ENCODE results near the gene KIAA1755. TPM values are rescaled to one million over a fixed set of nuclear protein-coding genes. Genes with fewer than 3 reads are reported as not detected.
A peak's percentile ranks its signal among the peaks of the same experiment; 100 is the strongest.
"Not testable (repeated sequence)": the region's sequence is repeated elsewhere in the genome, so short reads cannot be mapped to it uniquely, and the experiment has no call there.

KIAA1755 gene
- total RNA-seq, 1 experiment from 2014 or later: not detected

GRCh38 chr20:38252292-38253288 is 7.9 kb downstream of the KIAA1755 start:
- Histone ChIP-seq H3K4me1 (ENCODE audit: low read length) (no peaks in the 10 kb centered on the region), H3K79me2 (ENCODE audit: low read length) (no peaks in the 10 kb centered on the region), H3K9ac (ENCODE audit: low read length) (no peak overlapping the region), H3K27me3 (ENCODE audit: low read length) (no peaks in the 10 kb centered on the region), H3K36me3 (ENCODE audit: insufficient read depth, low read length) (no peaks in the 10 kb centered on the region), H4K20me1 (ENCODE audit: insufficient read depth, low read depth, low read length) (no peaks in the 10 kb centered on the region), H2AFZ (ENCODE audit: low read length) (no peak overlapping the region), H3K4me2 (ENCODE audit: low read depth, low read length, poor library complexity, severe bottlenecking) (no peak overlapping the region), H3K9me3 (ENCODE audit: low read length) (no peaks in the 10 kb centered on the region), H3K9me2 (replicated peaks; ENCODE audit: insufficient read depth, low read length) (no peaks in the 10 kb centered on the region), H3K4me3 (ENCODE audit: low read length) (no peak overlapping the region), H3K27ac (ENCODE audit: low read length) (no peak overlapping the region)
- DNase-seq: no peak

GRCh38 chr20:38251441-38251840 is 9.1 kb downstream of the KIAA1755 start:
- H3K9ac ChIP-seq (ENCODE audit: low read length); H3K9me3 ChIP-seq (ENCODE audit: low read length); H3K79me2 ChIP-seq (ENCODE audit: low read length); H2AFZ ChIP-seq (ENCODE audit: low read length); H4K20me1 ChIP-seq (ENCODE audit: insufficient read depth, low read depth, low read length); H3K9me2 ChIP-seq (replicated peaks; ENCODE audit: insufficient read depth, low read length); H3K4me2 ChIP-seq (ENCODE audit: low read depth, low read length, poor library complexity, severe bottlenecking); H3K27me3 ChIP-seq (ENCODE audit: low read length); DNase-seq; H3K27ac ChIP-seq (ENCODE audit: low read length); H3K4me1 ChIP-seq (ENCODE audit: low read length); H3K4me3 ChIP-seq (ENCODE audit: low read length); H3K36me3 ChIP-seq (ENCODE audit: insufficient read depth, low read length): not testable (repeated sequence)

- H2AFZ ChIP-seq (ENCODE audit: low read length): no peak overlapping the region
- H3K79me2 ChIP-seq (ENCODE audit: low read length): no peaks in the 10 kb centered on the region
- no peaks in the 10 kb centered on the region for H3K9me2 ChIP-seq (replicated peaks; ENCODE audit: insufficient read depth, low read length)
- no peaks in the 10 kb centered on the region for H4K20me1 ChIP-seq (ENCODE audit: insufficient read depth, low read depth, low read length)
- no peaks in the 10 kb centered on the region for H3K9me3 ChIP-seq (ENCODE audit: low read length)
- H3K27ac ChIP-seq (ENCODE audit: low read length): no peak overlapping the region
- H3K27me3 ChIP-seq (ENCODE audit: low read length): no peaks in the 10 kb centered on the region
- DNase-seq: peak; percentile 72
- H3K4me1 ChIP-seq (ENCODE audit: low read length): no peaks in the 10 kb centered on the region
- H3K4me2 ChIP-seq (ENCODE audit: low read depth, low read length, poor library complexity, severe bottlenecking): no peak overlapping the region
- no peak overlapping the region for H3K9ac ChIP-seq (ENCODE audit: low read length)
- H3K36me3 ChIP-seq (ENCODE audit: insufficient read depth, low read length): no peaks in the 10 kb centered on the region
- H3K4me3 ChIP-seq (ENCODE audit: low read length): no peak overlapping the region
Observed at GRCh38 chr20:38250609-38251008, 9.9 kb downstream of the KIAA1755 start.

- Histone ChIP-seq H3K27ac (ENCODE audit: low read length) (no peak overlapping the region), H3K4me2 (ENCODE audit: low read depth, low read length, poor library complexity, severe bottlenecking) (no peak overlapping the region), H3K9me3 (ENCODE audit: low read length) (peaks cover 3% of the 10 kb centered on the region; the same call in 1 of the 2 replicates), H4K20me1 (ENCODE audit: insufficient read depth, low read depth, low read length) (no peaks in the 10 kb centered on the region), H3K9ac (ENCODE audit: low read length) (no peak overlapping the region), H3K79me2 (ENCODE audit: low read length) (no peaks in the 10 kb centered on the region), H3K36me3 (ENCODE audit: insufficient read depth, low read length) (no peaks in the 10 kb centered on the region), H3K9me2 (replicated peaks; ENCODE audit: insufficient read depth, low read length) (no peaks in the 10 kb centered on the region), H3K4me1 (ENCODE audit: low read length) (no peaks in the 10 kb centered on the region), H3K4me3 (ENCODE audit: low read length) (no peak overlapping the region), H2AFZ (ENCODE audit: low read length) (no peak overlapping the region), H3K27me3 (ENCODE audit: low read length) (no peaks in the 10 kb centered on the region)
- DNase-seq: no peak
Observed at GRCh38 chr20:38249536-38250310, 10.8 kb downstream of the KIAA1755 start.

- Histone ChIP-seq H3K27me3 (ENCODE audit: low read length) (no peaks in the 10 kb centered on the region), H4K20me1 (ENCODE audit: insufficient read depth, low read depth, low read length) (no peaks in the 10 kb centered on the region), H3K9me2 (replicated peaks; ENCODE audit: insufficient read depth, low read length) (no peaks in the 10 kb centered on the region), H3K4me1 (ENCODE audit: low read length) (no peaks in the 10 kb centered on the region), H3K36me3 (ENCODE audit: insufficient read depth, low read length) (no peaks in the 10 kb centered on the region), H3K27ac (ENCODE audit: low read length) (no peak overlapping the region), H3K4me3 (ENCODE audit: low read length) (no peak overlapping the region), H3K79me2 (ENCODE audit: low read length) (no peaks in the 10 kb centered on the region), H2AFZ (ENCODE audit: low read length) (no peak overlapping the region), H3K9me3 (ENCODE audit: low read length) (peaks cover 13% of the 10 kb centered on the region), H3K9ac (ENCODE audit: low read length) (no peak overlapping the region), H3K4me2 (ENCODE audit: low read depth, low read length, poor library complexity, severe bottlenecking) (no peak overlapping the region)
- no peak for DNase-seq
Observed at GRCh38 chr20:38248133-38248532, 12.4 kb downstream of the KIAA1755 start.

GRCh38 chr20:38247725-38248124 is 12.8 kb downstream of the KIAA1755 start:
- not testable (repeated sequence) for H4K20me1 ChIP-seq (ENCODE audit: insufficient read depth, low read depth, low read length); H3K27me3 ChIP-seq (ENCODE audit: low read length); H3K79me2 ChIP-seq (ENCODE audit: low read length); H3K9me2 ChIP-seq (replicated peaks; ENCODE audit: insufficient read depth, low read length); H2AFZ ChIP-seq (ENCODE audit: low read length); H3K27ac ChIP-seq (ENCODE audit: low read length); H3K36me3 ChIP-seq (ENCODE audit: insufficient read depth, low read length); DNase-seq; H3K4me2 ChIP-seq (ENCODE audit: low read depth, low read length, poor library complexity, severe bottlenecking); H3K4me3 ChIP-seq (ENCODE audit: low read length); H3K9ac ChIP-seq (ENCODE audit: low read length); H3K4me1 ChIP-seq (ENCODE audit: low read length)
- peaks cover 17% of the 10 kb centered on the region for H3K9me3 ChIP-seq (ENCODE audit: low read length)

GRCh38 chr20:38247166-38247509 is 13.4 kb downstream of the KIAA1755 start:
- no peaks in the 10 kb centered on the region for H4K20me1 ChIP-seq (ENCODE audit: insufficient read depth, low read depth, low read length)
- no peak for DNase-seq
- H3K4me3 ChIP-seq (ENCODE audit: low read length): no peak overlapping the region
- H3K36me3 ChIP-seq (ENCODE audit: insufficient read depth, low read length): no peaks in the 10 kb centered on the region
- H3K9me2 ChIP-seq (replicated peaks; ENCODE audit: insufficient read depth, low read length): no peaks in the 10 kb centered on the region
- no peak overlapping the region for H3K4me2 ChIP-seq (ENCODE audit: low read depth, low read length, poor library complexity, severe bottlenecking)
- no peaks in the 10 kb centered on the region for H3K27me3 ChIP-seq (ENCODE audit: low read length)
- peaks cover 23% of the 10 kb centered on the region for H3K9me3 ChIP-seq (ENCODE audit: low read length)
- H3K79me2 ChIP-seq (ENCODE audit: low read length): no peaks in the 10 kb centered on the region
- H3K9ac ChIP-seq (ENCODE audit: low read length): no peak overlapping the region
- H2AFZ ChIP-seq (ENCODE audit: low read length): no peak overlapping the region
- no peaks in the 10 kb centered on the region for H3K4me1 ChIP-seq (ENCODE audit: low read length)
- no peak overlapping the region for H3K27ac ChIP-seq (ENCODE audit: low read length)

- peaks cover 28% of the 10 kb centered on the region for H3K9me3 ChIP-seq (ENCODE audit: low read length)
- no peaks in the 10 kb centered on the region for H4K20me1 ChIP-seq (ENCODE audit: insufficient read depth, low read depth, low read length)
- no peak overlapping the region for H2AFZ ChIP-seq (ENCODE audit: low read length)
- H3K36me3 ChIP-seq (ENCODE audit: insufficient read depth, low read length): no peaks in the 10 kb centered on the region
- H3K79me2 ChIP-seq (ENCODE audit: low read length): no peaks in the 10 kb centered on the region
- H3K4me2 ChIP-seq (ENCODE audit: low read depth, low read length, poor library complexity, severe bottlenecking): no peak overlapping the region
- no peaks in the 10 kb centered on the region for H3K27me3 ChIP-seq (ENCODE audit: low read length)
- no peak for DNase-seq
- no peak overlapping the region for H3K9ac ChIP-seq (ENCODE audit: low read length)
- no peak overlapping the region for H3K27ac ChIP-seq (ENCODE audit: low read length)
- H3K9me2 ChIP-seq (replicated peaks; ENCODE audit: insufficient read depth, low read length): no peaks in the 10 kb centered on the region
- no peaks in the 10 kb centered on the region for H3K4me1 ChIP-seq (ENCODE audit: low read length)
- H3K4me3 ChIP-seq (ENCODE audit: low read length): no peak overlapping the region
Observed at GRCh38 chr20:38246357-38247165, 14.0 kb downstream of the KIAA1755 start.
